ENCODE data around the gene SGIP1.
"Not testable (repeated sequence)": the region's sequence is repeated elsewhere in the genome, so short reads cannot be mapped to it uniquely, and the experiment has no call there.

SGIP1 gene

GRCh38 chr1:66729523-66729922, 195.6 kb downstream of the SGIP1 start:
- no peak for DNase-seq (ENCODE audit: low read depth, low spot score)

DNA sequence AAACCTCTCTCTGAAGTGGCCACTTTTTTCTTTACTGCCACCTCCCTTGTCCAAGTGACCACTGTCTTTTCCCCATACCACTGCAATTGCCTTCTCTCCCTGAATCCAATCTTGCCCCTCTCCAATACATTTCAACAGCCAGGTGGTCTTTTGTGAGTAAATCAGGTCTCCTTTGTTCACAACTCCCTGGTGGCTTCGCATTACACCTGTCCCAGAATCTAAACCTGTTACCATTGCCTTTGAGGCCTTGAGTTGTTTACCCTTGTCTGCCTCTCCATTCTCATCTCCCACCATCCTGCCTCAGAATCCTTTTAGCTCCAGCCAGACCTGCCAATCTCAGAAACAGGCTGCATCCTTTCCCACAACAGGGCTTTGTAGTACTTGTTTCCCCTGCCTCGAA, 196.5 kb downstream of the SGIP1 start:
- DNase-seq (ENCODE audit: low read depth, low spot score) = no peak

GRCh38 chr1:66731170-66731865, 197.4 kb downstream of the SGIP1 start:
- DNase-seq (ENCODE audit: low read depth, low spot score) = no peak

DNA sequence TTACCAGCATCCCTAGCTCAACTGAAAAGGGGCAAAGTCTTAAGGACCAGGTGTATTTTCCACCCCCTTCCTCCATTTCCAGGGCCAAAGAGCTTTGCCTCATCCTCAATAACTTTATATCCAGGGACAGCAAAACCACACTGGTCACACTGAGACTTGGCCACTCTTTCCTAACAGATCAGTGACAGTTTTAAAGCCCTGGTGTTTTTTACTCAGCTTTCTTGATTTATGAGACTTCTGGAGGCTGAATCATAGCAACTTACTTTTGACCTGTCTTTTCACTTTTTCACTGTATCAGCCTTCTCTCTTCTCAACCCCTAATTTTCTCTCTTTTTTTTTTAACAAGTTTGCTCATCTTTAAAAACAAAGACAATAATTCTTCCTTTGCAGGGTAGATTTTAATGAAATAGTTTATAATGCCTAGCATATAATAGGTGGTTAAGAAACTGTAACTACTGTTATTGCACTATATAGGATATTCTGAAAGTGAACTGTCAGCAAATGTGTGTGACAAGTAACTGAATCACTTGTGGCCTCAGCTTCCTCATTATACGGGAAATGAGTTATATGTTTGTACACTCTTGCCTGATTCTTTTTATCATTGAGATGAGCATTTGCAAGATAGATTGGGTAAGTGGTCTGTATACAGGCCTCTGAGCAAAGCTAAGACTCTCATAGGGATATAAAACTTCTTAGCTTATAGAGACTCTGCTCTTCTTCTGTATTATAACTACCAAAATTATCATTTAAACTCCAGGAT, 198.6 kb downstream of the SGIP1 start:
- no peak for DNase-seq (ENCODE audit: low read depth, low spot score)

GRCh38 chr1:66733348-66734017, 199.5 kb downstream of the SGIP1 start:
- no peak for DNase-seq (ENCODE audit: low read depth, low spot score)

GRCh38 chr1:66734531-66734930, 200.6 kb downstream of the SGIP1 start:
- DNase-seq (ENCODE audit: low read depth, low spot score) = not testable (repeated sequence)

DNA sequence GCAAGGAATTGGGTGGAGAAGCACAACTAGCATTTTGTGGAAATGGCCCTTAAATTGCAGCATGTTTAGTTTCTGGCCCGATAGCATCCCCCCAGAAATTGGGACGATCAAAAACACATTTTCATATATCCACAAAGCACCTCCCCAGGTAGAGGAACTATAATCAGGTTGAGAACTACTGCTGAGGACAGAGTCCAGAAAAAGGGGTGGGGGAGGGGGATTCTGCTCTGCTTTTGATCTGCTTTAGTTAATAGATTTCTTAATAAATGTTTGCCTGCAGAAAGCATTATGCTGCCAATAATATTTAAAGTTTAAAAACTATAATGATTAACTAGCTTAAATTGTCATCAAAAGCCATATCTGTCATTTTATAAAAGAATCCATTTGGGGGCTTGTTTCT, 203.9 kb downstream of the SGIP1 start:
- no peak for DNase-seq (ENCODE audit: low read depth, low spot score)

- no peak for DNase-seq (ENCODE audit: low read depth, low spot score)
Observed at GRCh38 chr1:66739401-66740157, 205.6 kb downstream of the SGIP1 start.

DNA sequence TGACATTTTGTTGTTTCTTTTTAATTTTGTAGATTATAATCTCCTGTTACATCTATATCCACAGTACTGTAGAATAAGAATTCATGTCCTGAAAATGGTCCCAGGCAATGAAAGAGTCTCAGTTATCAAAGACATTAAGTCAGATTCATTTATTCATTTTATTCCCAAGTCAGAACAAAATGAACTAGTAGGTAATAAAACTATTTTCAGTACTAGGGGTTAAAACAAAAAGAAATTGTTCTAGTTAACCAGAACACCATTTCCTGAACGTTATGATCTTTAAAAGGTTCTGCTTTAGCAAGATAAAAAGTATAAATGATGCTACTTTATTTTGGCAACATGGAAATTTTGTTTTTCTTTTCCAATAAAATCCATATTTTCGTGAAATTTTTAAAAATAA, 211.5 kb downstream of the SGIP1 start:
- DNase-seq (ENCODE audit: low read depth, low spot score) = no peak

DNA sequence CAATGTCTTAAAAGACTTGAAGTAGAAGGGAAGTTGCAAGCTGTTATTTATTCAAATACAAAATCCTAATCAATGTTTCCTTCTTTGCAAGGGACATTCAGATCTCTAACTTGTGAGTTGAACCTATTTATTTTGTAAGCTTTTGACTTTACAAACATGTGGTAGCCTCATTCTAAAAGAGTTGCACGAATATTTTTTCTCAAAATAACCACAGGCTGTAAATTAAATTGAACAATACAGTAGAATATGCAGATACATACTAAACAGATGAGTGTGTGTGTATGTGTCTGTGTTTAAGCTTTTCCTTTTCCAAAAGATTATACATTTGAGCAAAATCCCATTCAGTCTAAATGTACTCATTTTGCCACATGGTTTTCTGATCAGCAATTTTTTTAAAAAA, 213.5 kb downstream of the SGIP1 start:
- no peak for DNase-seq (ENCODE audit: low read depth, low spot score)

DNA sequence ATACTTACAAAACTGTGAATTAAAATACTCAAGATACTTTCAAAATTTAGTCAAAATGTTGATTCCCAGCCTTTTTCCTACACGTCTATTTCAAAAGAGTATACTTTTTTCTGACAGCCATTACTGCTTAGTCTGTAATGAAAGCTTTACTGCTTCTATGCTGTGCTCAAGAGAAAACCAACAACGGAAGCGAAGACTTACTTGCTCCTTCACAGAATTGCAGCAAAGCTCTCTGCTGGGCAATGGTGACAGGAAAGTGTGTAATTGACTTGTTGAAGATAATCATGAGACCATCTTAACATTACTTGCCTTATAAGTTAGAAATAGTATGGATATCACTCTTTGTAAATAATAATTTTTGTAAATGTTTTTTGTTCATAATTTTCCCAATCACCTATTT, 216.6 kb downstream of the SGIP1 start:
- DNase-seq (ENCODE audit: low read depth, low spot score) = no peak

GRCh38 chr1:66751160-66751559, 217.2 kb downstream of the SGIP1 start:
- DNase-seq (ENCODE audit: low read depth, low spot score) = no peak

GRCh38 chr1:66752000-66752592, 218.1 kb downstream of the SGIP1 start, which contains the start of gene DYNLT5:
DYNLT5 (plus strand) TSS chr1:66752459; CDS start chr1:66754659, 2,200 bp downstream.
- DNase-seq (ENCODE audit: low read depth, low spot score) = no peak

- DNase-seq (ENCODE audit: low read depth, low spot score) = no peak
Observed at GRCh38 chr1:66752671-66753371, 218.9 kb downstream of the SGIP1 start.

DNA sequence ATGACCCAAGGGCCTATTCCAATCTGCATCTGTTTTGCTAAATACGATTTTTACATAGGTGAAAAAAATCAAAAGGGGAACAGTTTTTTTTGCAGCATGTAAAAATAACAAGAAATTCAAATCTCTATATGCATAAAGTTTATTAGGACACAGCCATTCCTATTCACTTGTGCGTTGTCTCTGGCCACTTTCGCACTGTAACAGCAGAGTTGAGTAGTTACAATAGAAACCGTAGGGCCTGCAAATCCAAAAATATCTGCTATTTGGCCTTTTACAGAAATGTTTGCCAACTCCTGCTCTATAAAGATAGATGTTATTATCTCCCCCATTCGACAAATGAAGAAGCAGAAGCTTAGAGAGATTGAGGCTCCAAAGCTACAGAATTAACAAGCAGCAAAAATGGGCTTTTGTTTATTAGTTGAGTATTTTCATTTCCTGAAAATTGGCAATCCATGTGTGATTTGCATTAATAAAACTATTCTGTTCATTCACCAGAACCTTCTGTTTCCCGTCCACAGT, 223.8 kb downstream of the SGIP1 start:
- DNase-seq (ENCODE audit: low read depth, low spot score) = no peak

- no peak for DNase-seq (ENCODE audit: low read depth, low spot score)
Observed at GRCh38 chr1:66758241-66758755, 224.3 kb downstream of the SGIP1 start.

GRCh38 chr1:66760506-66760905, 226.6 kb downstream of the SGIP1 start:
- no peak for DNase-seq (ENCODE audit: low read depth, low spot score)

- DNase-seq (ENCODE audit: low read depth, low spot score) = no peak
Observed at GRCh38 chr1:66761221-66761620, 227.3 kb downstream of the SGIP1 start.

- DNase-seq (ENCODE audit: low read depth, low spot score) = no peak
Observed at GRCh38 chr1:66764994-66765578, 231.1 kb downstream of the SGIP1 start.

GRCh38 chr1:66767626-66768025, 233.7 kb downstream of the SGIP1 start:
- DNase-seq (ENCODE audit: low read depth, low spot score) = no peak

All from brain pericyte (primary cell).